ENCODE measurements around the gene STK33.

- TF ChIP-seq CTCF (conservative IDR thresholded peaks at IDR 0.05 in 1 of 2, IDR thresholded peaks at IDR 0.05 in 1 of 2; ENCODE audit: low read depth in 1 of 2, low read length in 2 of 2): no peak
- no peak for TF ChIP-seq EZH2 (IDR thresholded peaks at IDR 0.05; ENCODE audit: low read length, missing control alignments)
Measured at GRCh38 chr11:8384199-8384821, 209.7 kb downstream of the STK33 start.
